ENCODE results near the gene LSM14B.

Gene LSM14B

GRCh38 chr20:62120990-62121775 is 1.1 kb upstream of the LSM14B start:
- H3K4me3 ChIP-seq (ENCODE audit: low read depth, low read length) = peak overlapping the region; percentile 69
- DNase-seq (ENCODE audit: low read depth, low spot score) = no peak
- ChIA-PET POLR2A (interaction anchor here (1.0 to 4.7 kb wide), 4 partner anchors 13 to 95 kb away, joined by 3 to 37 read pairs (median 16); partner anchors contain the start of gene TAF4), CTCF (interaction anchor here (0.9 to 2.1 kb wide), 4 partner anchors 13 to 110 kb away, joined by 4 to 11 read pairs (median 4); no protein-coding TSS in a partner anchor)
- TF ChIP-seq CTCF (IDR thresholded peaks at IDR 0.05; ENCODE audit: insufficient read depth, low read length, missing control alignments) = no peak

GRCh38 chr20:62122654-62123449 is 577 bp downstream of the LSM14B start:
- no peak for TF ChIP-seq CTCF (IDR thresholded peaks at IDR 0.05; ENCODE audit: insufficient read depth, low read length, missing control alignments)
- ChIA-PET POLR2A (interaction anchor here (0.8 to 4.7 kb wide), 3 partner anchors 11 to 61 kb away, joined by 4 to 37 read pairs (median 29); partner anchors contain the start of gene TAF4), CTCF (interaction anchor here (1.1 to 7.1 kb wide), 7 partner anchors 11 to 112 kb away, joined by 4 to 45 read pairs (median 9); no protein-coding TSS in a partner anchor)
- DNase-seq (ENCODE audit: low read depth, low spot score) = no peak
- peak overlapping the region; percentile 82 for H3K4me3 ChIP-seq (ENCODE audit: low read depth, low read length)

- peak; percentile 18 for TF ChIP-seq CTCF (IDR thresholded peaks at IDR 0.05; ENCODE audit: insufficient read depth, low read length, missing control alignments)
- peak overlapping the region; percentile 82 for H3K4me3 ChIP-seq (ENCODE audit: low read depth, low read length)
- ChIA-PET POLR2A (interaction anchor here (4.3 to 4.7 kb wide), 2 partner anchors 11 to 57 kb away, joined by 29 to 37 read pairs; partner anchors contain the start of gene TAF4), CTCF (interaction anchor here (1.1 to 7.1 kb wide), 5 partner anchors 13 to 112 kb away, joined by 4 to 45 read pairs (median 9); no protein-coding TSS in a partner anchor)
- DNase-seq (ENCODE audit: low read depth, low spot score) = no peak
These were observed 1.3 kb downstream of the LSM14B start for GRCh38 chr20:62123450-62124118.

GRCh38 chr20:62126141-62126540 is 3.9 kb downstream of the LSM14B start:
- no peak for TF ChIP-seq CTCF (IDR thresholded peaks at IDR 0.05; ENCODE audit: insufficient read depth, low read length, missing control alignments)
- CTCF ChIA-PET = interaction anchor here (0.8 to 7.1 kb wide), 6 partner anchors 9 to 115 kb away, joined by 3 to 45 read pairs (median 22); partner anchors contain the start of genes PSMA7 and SS18L1
- no peak for DNase-seq (ENCODE audit: low read depth, low spot score)
- H3K4me3 ChIP-seq (ENCODE audit: low read depth, low read length) = no peak overlapping the region
- POLR2A ChIA-PET = no interaction called here

- H3K4me3 ChIP-seq (ENCODE audit: low read depth, low read length) = no peak overlapping the region
- CTCF ChIA-PET = interaction anchor here (0.6 to 7.1 kb wide), 6 partner anchors 8 to 117 kb away, joined by 3 to 45 read pairs (median 22); partner anchors contain the start of genes PSMA7 and SS18L1
- no peak for DNase-seq (ENCODE audit: low read depth, low spot score)
- POLR2A ChIA-PET = no interaction called here
- no peak for TF ChIP-seq CTCF (IDR thresholded peaks at IDR 0.05; ENCODE audit: insufficient read depth, low read length, missing control alignments)
These were observed 5.5 kb downstream of the LSM14B start for GRCh38 chr20:62127799-62128198.
